HEK293 (cell line): ENCODE measurements around the gene PROSER1.
A peak's percentile ranks its signal among the peaks of the same experiment; 100 is the strongest.

Experiments
- GLI4 ChIP-seq: fragments of 450-650 bp; formaldehyde crosslinking; IDR thresholded peaks from 2 replicates; pipeline ENCODE4 v1.5.1; 2016; ENCODE audit warnings: missing biosample characterization, missing genetic modification characterization
- KLF16 ChIP-seq: fragments of 450-650 bp; formaldehyde crosslinking; IDR thresholded peaks from 2 replicates; pipeline ENCODE4 v1.5.1; 2017; ENCODE audit warnings: missing biosample characterization, missing genetic modification characterization
- MEIS1 ChIP-seq: sonication (generic); formaldehyde crosslinking; IDR thresholded peaks from 2 replicates; pipeline ENCODE4 v1.8.1; 2022; ENCODE audit warnings: missing genetic modification reagents, mild to moderate bottlenecking, borderline replicate concordance
- OVOL3 ChIP-seq: fragments of 450-650 bp; formaldehyde crosslinking; IDR thresholded peaks from 2 replicates; pipeline ENCODE4 v1.5.1; 2016; ENCODE audit warnings: missing biosample characterization, missing genetic modification characterization
- SCRT1 ChIP-seq: fragments of 450-650 bp; formaldehyde crosslinking; IDR thresholded peaks from 2 replicates; pipeline ENCODE4 v1.5.1; 2016; ENCODE audit warnings: missing biosample characterization, missing genetic modification characterization, borderline replicate concordance
- SP3 ChIP-seq: fragments of 450-650 bp; formaldehyde crosslinking; IDR thresholded peaks from 2 replicates; pipeline ENCODE4 v1.5.1; 2016; ENCODE audit warnings: missing biosample characterization, missing genetic modification characterization
- TRIM28 ChIP-seq: IDR thresholded peaks from 2 replicates; pipeline ENCODE4 v1.6.1; 2011; ENCODE audit warnings: low read length, control low read depth, borderline replicate concordance
- YY2 ChIP-seq: fragments of 450-650 bp; formaldehyde crosslinking; IDR thresholded peaks from 2 replicates; pipeline ENCODE4 v1.5.1; 2016; ENCODE audit warnings: missing biosample characterization, missing genetic modification characterization
- ZFP69B ChIP-seq: fragments of 450-650 bp; formaldehyde crosslinking; IDR thresholded peaks from 2 replicates; pipeline ENCODE4 v1.5.1; 2016; ENCODE audit warnings: missing biosample characterization, missing genetic modification characterization
- ZNF10 ChIP-seq: fragments of 450-650 bp; formaldehyde crosslinking; IDR thresholded peaks from 2 replicates; pipeline ENCODE4 v1.5.1; 2017; ENCODE audit warnings: missing biosample characterization, missing genetic modification characterization
- ZNF121 ChIP-seq: fragments of 450-650 bp; formaldehyde crosslinking; IDR thresholded peaks from 2 replicates; pipeline ENCODE4 v1.5.1; 2016; ENCODE audit warnings: missing biosample characterization, missing genetic modification characterization
- ZNF16 ChIP-seq: fragments of 450-650 bp; formaldehyde crosslinking; IDR thresholded peaks from 2 replicates; pipeline ENCODE4 v1.5.1; 2016; ENCODE audit warnings: low read depth, missing biosample characterization, missing genetic modification characterization
- ZNF2 ChIP-seq: fragments of 450-650 bp; formaldehyde crosslinking; IDR thresholded peaks from 2 replicates; pipeline ENCODE4 v1.5.1; 2016; ENCODE audit warnings: missing biosample characterization, missing genetic modification characterization
- ZNF335 ChIP-seq: fragments of 450-650 bp; formaldehyde crosslinking; conservative IDR thresholded peaks from 2 replicates; pipeline ENCODE4 v1.5.1; 2016; ENCODE audit warnings: missing biosample characterization, missing genetic modification characterization
- ZNF341 ChIP-seq: fragments of 450-650 bp; formaldehyde crosslinking; IDR thresholded peaks from 2 replicates; pipeline ENCODE4; 2016; ENCODE audit warnings: low read depth, missing biosample characterization, missing genetic modification characterization
- ZNF350 ChIP-seq: fragments of 450-650 bp; formaldehyde crosslinking; IDR thresholded peaks from 2 replicates; pipeline ENCODE4 v1.5.0; 2017; ENCODE audit warnings: missing biosample characterization, mild to moderate bottlenecking, missing genetic modification characterization
- ZNF433 ChIP-seq: fragments of 450-650 bp; formaldehyde crosslinking; IDR thresholded peaks from 2 replicates; pipeline ENCODE4 v1.5.1; 2016; ENCODE audit warnings: missing biosample characterization, missing genetic modification characterization, low read depth
- ZNF529 ChIP-seq: fragments of 450-650 bp; formaldehyde crosslinking; IDR thresholded peaks from 2 replicates; pipeline ENCODE4 v1.5.1; 2017; ENCODE audit warnings: missing genetic modification characterization, missing biosample characterization; ENCODE audit not compliant: insufficient replicate concordance
- ZNF585B ChIP-seq: fragments of 450-650 bp; formaldehyde crosslinking; IDR thresholded peaks from 2 replicates; pipeline ENCODE4 v1.5.1; 2016; ENCODE audit warnings: missing biosample characterization, missing genetic modification characterization
- ZNF658 ChIP-seq: fragments of 450-650 bp; formaldehyde crosslinking; IDR thresholded peaks from 2 replicates; pipeline ENCODE4; 2016; ENCODE audit warnings: missing biosample characterization, missing genetic modification characterization
- ZNF677 ChIP-seq: fragments of 450-650 bp; IDR thresholded peaks from 2 replicates; pipeline ENCODE4 v1.5.0; 2018; ENCODE audit warnings: missing biosample characterization, mild to moderate bottlenecking, missing genetic modification characterization, moderate library complexity
- ZNF707 ChIP-seq: fragments of 450-650 bp; formaldehyde crosslinking; IDR thresholded peaks from 2 replicates; pipeline ENCODE4 v1.5.1; 2016; ENCODE audit warnings: missing biosample characterization, missing genetic modification characterization
- ZNF76 ChIP-seq: fragments of 450-650 bp; formaldehyde crosslinking; IDR thresholded peaks from 2 replicates; pipeline ENCODE4; 2016; ENCODE audit warnings: low read depth, missing biosample characterization, missing genetic modification characterization, borderline replicate concordance
- ZNF785 ChIP-seq: fragments of 450-650 bp; formaldehyde crosslinking; IDR thresholded peaks from 2 replicates; pipeline ENCODE4 v1.5.1; 2016; ENCODE audit warnings: missing biosample characterization, missing genetic modification characterization
- ZSCAN16 ChIP-seq: fragments of 450-650 bp; formaldehyde crosslinking; IDR thresholded peaks from 2 replicates; pipeline ENCODE4 v1.5.1; 2016; ENCODE audit warnings: missing biosample characterization, missing genetic modification characterization
- ZXDB ChIP-seq: fragments of 450-650 bp; formaldehyde crosslinking; IDR thresholded peaks from 2 replicates; pipeline ENCODE4 v1.5.1; 2016; ENCODE audit warnings: missing biosample characterization, missing genetic modification characterization
- TF ChIP-seq, protein P1 (sequence below): fragments of 450-650 bp; formaldehyde crosslinking; IDR thresholded peaks from 2 replicates; pipeline ENCODE4 v1.5.1; 2016; ENCODE audit warnings: missing biosample characterization, missing genetic modification characterization
- TF ChIP-seq, protein P2 (sequence below): fragments of 450-650 bp; formaldehyde crosslinking; conservative IDR thresholded peaks from 2 replicates; pipeline ENCODE4 v1.5.1; 2016; ENCODE audit warnings: low read depth, missing biosample characterization, missing genetic modification characterization
- TF ChIP-seq, protein P3 (sequence below): fragments of 450-650 bp; formaldehyde crosslinking; IDR thresholded peaks from 2 replicates; pipeline ENCODE4 v1.5.1; 2016; ENCODE audit warnings: missing biosample characterization, missing genetic modification characterization
- TF ChIP-seq, protein P4 (sequence below): fragments of 450-650 bp; formaldehyde crosslinking; IDR thresholded peaks from 2 replicates; pipeline ENCODE4 v1.5.1; 2016; ENCODE audit warnings: missing biosample characterization, missing genetic modification characterization

PROSER1 gene

DNA sequence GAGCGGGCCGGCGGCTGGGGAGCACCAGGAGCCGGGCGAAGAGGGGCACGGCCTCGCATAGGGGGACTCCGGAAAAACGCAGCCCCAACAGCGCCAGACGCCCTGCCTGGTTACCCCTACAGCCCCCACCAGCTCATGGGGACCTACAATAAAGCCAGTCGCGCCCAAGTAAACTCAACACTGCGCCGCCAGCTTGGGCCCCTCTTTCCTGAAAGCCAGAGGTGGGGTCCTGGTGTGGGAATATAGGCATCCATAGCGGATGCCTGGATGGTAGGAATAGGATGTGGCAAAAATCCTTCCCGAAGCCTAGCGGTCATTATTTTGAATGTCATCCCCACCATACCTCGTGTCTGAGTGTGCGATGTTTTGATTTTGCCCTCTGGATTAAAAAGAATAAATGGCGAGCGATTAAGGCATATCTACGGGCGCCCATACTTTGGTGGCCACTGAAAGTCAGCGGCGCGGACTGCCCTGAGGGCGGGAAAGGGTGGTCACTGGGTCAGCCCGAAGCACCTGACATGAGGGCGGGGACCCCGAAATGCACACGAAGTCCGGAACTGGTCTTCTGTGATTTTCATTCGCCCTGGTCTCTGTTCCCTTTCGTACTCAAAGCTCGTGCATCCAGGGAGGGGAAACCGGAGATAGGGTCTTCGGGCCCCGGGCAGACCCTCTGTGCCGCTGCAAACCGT lies at the start of gene PROSER1, which contains the start of gene NHLRC3 (continued):
- TF ChIP-seq, protein P1, sequence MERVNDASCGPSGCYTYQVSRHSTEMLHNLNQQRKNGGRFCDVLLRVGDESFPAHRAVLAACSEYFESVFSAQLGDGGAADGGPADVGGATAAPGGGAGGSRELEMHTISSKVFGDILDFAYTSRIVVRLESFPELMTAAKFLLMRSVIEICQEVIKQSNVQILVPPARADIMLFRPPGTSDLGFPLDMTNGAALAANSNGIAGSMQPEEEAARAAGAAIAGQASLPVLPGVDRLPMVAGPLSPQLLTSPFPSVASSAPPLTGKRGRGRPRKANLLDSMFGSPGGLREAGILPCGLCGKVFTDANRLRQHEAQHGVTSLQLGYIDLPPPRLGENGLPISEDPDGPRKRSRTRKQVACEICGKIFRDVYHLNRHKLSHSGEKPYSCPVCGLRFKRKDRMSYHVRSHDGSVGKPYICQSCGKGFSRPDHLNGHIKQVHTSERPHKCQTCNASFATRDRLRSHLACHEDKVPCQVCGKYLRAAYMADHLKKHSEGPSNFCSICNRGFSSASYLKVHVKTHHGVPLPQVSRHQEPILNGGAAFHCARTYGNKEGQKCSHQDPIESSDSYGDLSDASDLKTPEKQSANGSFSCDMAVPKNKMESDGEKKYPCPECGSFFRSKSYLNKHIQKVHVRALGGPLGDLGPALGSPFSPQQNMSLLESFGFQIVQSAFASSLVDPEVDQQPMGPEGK, result peak; percentile 87
- TF ChIP-seq, protein P2, sequence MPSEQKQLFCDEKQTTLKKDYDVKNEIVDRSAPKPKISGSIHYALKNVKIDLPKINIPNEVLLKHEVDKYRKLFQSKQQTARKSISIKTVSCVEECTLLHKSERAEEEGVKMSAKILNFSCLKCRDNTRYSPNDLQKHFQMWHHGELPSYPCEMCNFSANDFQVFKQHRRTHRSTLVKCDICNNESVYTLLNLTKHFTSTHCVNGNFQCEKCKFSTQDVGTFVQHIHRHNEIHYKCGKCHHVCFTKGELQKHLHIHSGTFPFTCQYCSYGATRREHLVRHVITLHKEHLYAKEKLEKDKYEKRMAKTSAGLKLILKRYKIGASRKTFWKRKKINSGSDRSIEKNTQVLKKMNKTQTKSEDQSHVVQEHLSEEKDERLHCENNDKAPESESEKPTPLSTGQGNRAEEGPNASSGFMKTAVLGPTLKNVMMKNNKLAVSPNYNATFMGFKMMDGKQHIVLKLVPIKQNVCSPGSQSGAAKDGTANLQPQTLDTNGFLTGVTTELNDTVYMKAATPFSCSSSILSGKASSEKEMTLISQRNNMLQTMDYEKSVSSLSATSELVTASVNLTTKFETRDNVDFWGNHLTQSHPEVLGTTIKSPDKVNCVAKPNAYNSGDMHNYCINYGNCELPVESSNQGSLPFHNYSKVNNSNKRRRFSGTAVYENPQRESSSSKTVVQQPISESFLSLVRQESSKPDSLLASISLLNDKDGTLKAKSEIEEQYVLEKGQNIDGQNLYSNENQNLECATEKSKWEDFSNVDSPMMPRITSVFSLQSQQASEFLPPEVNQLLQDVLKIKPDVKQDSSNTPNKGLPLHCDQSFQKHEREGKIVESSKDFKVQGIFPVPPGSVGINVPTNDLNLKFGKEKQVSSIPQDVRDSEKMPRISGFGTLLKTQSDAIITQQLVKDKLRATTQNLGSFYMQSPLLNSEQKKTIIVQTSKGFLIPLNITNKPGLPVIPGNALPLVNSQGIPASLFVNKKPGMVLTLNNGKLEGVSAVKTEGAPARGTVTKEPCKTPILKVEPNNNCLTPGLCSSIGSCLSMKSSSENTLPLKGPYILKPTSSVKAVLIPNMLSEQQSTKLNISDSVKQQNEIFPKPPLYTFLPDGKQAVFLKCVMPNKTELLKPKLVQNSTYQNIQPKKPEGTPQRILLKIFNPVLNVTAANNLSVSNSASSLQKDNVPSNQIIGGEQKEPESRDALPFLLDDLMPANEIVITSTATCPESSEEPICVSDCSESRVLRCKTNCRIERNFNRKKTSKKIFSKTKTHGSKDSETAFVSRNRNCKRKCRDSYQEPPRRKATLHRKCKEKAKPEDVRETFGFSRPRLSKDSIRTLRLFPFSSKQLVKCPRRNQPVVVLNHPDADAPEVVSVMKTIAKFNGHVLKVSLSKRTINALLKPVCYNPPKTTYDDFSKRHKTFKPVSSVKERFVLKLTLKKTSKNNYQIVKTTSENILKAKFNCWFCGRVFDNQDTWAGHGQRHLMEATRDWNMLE (tag by site-specific recombination), result peak; percentile 58
- no peak for TF ChIP-seq KLF16 (tag by site-specific recombination)
- no peak for TF ChIP-seq ZNF585B (tag by site-specific recombination)
- no peak for TF ChIP-seq MEIS1 (CRISPR knock-in tag)
- TF ChIP-seq ZNF785 (tag by site-specific recombination), result no peak
- TF ChIP-seq ZNF76 (tag by site-specific recombination), result peak; percentile 71; the same call in 1 of the 2 replicates
- TF ChIP-seq ZNF707, result no peak
- TF ChIP-seq GLI4 (tag by site-specific recombination), result peak; percentile 69; the same call in 1 of the 2 replicates
- TF ChIP-seq ZNF350 (tag by site-specific recombination), result no peak
- no peak for TF ChIP-seq ZNF433 (tag by site-specific recombination)
- no peak for TF ChIP-seq ZNF677 (tag by site-specific recombination)
- TF ChIP-seq, protein P3, sequence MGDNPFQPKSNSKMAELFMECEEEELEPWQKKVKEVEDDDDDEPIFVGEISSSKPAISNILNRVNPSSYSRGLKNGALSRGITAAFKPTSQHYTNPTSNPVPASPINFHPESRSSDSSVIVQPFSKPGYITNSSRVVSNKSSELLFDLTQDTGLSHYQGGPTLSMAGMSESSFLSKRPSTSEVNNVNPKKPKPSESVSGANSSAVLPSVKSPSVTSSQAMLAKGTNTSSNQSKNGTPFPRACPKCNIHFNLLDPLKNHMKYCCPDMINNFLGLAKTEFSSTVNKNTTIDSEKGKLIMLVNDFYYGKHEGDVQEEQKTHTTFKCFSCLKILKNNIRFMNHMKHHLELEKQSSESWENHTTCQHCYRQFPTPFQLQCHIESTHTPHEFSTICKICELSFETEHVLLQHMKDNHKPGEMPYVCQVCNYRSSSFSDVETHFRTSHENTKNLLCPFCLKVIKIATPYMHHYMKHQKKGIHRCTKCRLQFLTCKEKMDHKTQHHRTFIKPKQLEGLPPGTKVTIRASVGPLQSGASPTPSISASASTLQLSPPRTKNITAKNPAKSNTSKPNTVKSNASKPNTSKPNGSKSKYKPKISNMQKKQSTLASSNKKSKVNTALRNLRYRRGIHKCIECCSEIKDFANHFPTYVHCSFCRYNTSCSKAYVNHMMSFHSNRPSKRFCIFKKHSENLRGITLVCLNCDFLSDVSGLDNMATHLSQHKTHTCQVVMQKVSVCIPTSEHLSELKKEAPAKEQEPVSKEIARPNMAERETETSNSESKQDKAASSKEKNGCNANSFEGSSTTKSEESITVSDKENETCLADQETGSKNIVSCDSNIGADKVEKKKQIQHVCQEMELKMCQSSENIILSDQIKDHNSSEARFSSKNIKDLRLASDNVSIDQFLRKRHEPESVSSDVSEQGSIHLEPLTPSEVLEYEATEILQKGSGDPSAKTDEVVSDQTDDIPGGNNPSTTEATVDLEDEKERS (tag by site-specific recombination), result no peak
- TF ChIP-seq ZNF341 (tag by site-specific recombination), result peak; percentile 66
- TF ChIP-seq ZNF529 (tag by site-specific recombination), result no peak
- no peak for TF ChIP-seq ZNF2 (tag by site-specific recombination)
- peak; percentile 100 for TF ChIP-seq ZNF335 (tag by site-specific recombination)
- peak; percentile 95 for TF ChIP-seq ZNF10 (tag by site-specific recombination)
- no peak for TF ChIP-seq SCRT1 (tag by site-specific recombination)
- TF ChIP-seq, protein P4, sequence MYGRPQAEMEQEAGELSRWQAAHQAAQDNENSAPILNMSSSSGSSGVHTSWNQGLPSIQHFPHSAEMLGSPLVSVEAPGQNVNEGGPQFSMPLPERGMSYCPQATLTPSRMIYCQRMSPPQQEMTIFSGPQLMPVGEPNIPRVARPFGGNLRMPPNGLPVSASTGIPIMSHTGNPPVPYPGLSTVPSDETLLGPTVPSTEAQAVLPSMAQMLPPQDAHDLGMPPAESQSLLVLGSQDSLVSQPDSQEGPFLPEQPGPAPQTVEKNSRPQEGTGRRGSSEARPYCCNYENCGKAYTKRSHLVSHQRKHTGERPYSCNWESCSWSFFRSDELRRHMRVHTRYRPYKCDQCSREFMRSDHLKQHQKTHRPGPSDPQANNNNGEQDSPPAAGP (tag by site-specific recombination), result peak; percentile 37; the same call in 1 of the 2 replicates
- no peak for TF ChIP-seq TRIM28
- peak; percentile 66; the same call in 1 of the 2 replicates for TF ChIP-seq ZFP69B (tag by site-specific recombination)
- TF ChIP-seq SP3 (tag by site-specific recombination), result peak; percentile 78
- peak; percentile 63 for TF ChIP-seq ZXDB (tag by site-specific recombination)
- TF ChIP-seq YY2, result no peak
- no peak; the same call in 1 of the 2 replicates for TF ChIP-seq ZNF16 (tag by site-specific recombination)
- no peak for TF ChIP-seq ZNF658 (tag by site-specific recombination)
- TF ChIP-seq ZSCAN16 (tag by site-specific recombination), result no peak
- no peak for TF ChIP-seq ZNF121 (tag by site-specific recombination)
- no peak for TF ChIP-seq OVOL3 (tag by site-specific recombination)
